ENCODE data around the gene CCSAP. TPM values are rescaled to one million over a fixed set of nuclear protein-coding genes. Genes with fewer than 3 reads are reported as not detected.

CCSAP gene
- total and polyA plus RNA-seq, 2 of the 13 experiments (the other 11 are each of a cell fraction or from before 2014, with no cell fraction given): 3.7 to 9.0 TPM

DNA sequence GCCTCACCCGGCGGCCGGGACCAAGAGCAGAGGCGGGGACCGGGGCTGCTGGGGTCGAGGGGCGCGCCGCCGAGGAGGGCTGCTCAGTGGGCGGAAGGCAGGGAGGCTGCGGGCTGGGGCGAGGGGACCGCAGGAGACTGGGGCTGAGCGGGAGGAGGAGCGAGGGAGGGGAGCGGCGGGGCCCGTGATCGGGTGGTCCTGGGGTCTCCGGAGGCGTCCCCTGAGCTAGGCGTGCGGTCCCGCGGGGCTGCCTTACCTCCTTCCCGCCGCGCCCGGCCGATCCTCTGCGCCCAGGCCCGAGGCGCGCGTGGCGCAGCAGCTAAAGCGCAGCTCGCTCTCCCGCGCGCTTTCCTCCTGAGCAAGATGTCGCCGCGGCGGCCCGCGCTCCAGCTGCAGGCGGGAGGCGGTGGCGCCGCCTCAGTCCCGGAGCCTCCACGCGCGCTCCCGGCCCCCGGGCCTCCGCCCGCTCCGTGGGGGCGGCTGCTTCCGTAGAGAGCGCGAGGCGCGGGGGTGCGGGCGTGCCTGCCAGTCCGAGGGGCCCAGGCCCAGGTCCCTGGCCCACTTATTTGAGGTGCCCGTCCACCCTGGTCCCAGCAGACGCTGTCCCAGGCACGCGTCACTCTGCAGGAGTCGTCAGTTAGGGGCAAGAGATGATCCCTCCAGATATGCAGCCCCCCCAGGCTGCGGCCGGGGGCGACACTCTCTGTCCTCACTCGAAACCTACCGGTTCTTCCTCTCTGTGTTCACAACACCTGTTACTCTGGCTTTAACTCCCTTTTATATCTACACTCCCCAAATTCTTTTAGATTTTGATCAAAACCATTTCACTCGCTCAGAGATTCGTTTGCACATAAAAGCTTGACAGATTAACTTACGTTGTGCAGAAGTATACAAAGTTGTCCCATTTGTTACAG, at the start of gene CCSAP (continued):
- peak; percentile 16; the same call in 1 of the 2 replicates for TF ChIP-seq ZFP41 (CRISPR knock-in tag; IDR thresholded peaks at IDR 0.05; ENCODE audit: borderline replicate concordance)
- 0 out of 2 replicates have a peak, but pooled peaks have one; percentile 22 for TF ChIP-seq ARNTL (CRISPR knock-in tag; IDR thresholded peaks at IDR 0.05)
- peak; percentile 9 for TF ChIP-seq CBX1 (IDR thresholded peaks at IDR 0.05; ENCODE audit: low read depth)
- TF ChIP-seq SIN3A (IDR thresholded peaks at IDR 0.05; ENCODE audit: borderline replicate concordance, low read depth, low read length): no peak
- peak; percentile 36; the same call in 1 of the 2 replicates for TF ChIP-seq ZBTB14 (CRISPR knock-in tag; IDR thresholded peaks at IDR 0.05)
- TF ChIP-seq, protein P1, sequence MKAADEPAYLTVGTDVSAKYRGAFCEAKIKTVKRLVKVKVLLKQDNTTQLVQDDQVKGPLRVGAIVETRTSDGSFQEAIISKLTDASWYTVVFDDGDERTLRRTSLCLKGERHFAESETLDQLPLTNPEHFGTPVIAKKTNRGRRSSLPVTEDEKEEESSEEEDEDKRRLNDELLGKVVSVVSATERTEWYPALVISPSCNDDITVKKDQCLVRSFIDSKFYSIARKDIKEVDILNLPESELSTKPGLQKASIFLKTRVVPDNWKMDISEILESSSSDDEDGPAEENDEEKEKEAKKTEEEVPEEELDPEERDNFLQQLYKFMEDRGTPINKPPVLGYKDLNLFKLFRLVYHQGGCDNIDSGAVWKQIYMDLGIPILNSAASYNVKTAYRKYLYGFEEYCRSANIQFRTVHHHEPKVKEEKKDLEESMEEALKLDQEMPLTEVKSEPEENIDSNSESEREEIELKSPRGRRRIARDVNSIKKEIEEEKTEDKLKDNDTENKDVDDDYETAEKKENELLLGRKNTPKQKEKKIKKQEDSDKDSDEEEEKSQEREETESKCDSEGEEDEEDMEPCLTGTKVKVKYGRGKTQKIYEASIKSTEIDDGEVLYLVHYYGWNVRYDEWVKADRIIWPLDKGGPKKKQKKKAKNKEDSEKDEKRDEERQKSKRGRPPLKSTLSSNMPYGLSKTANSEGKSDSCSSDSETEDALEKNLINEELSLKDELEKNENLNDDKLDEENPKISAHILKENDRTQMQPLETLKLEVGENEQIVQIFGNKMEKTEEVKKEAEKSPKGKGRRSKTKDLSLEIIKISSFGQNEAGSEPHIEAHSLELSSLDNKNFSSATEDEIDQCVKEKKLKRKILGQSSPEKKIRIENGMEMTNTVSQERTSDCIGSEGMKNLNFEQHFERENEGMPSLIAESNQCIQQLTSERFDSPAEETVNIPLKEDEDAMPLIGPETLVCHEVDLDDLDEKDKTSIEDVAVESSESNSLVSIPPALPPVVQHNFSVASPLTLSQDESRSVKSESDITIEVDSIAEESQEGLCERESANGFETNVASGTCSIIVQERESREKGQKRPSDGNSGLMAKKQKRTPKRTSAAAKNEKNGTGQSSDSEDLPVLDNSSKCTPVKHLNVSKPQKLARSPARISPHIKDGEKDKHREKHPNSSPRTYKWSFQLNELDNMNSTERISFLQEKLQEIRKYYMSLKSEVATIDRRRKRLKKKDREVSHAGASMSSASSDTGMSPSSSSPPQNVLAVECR (CRISPR knock-in tag; IDR thresholded peaks at IDR 0.05; ENCODE audit: borderline replicate concordance): peak; percentile 68; the same call in 1 of the 2 replicates
- no peak for TF ChIP-seq NONO (IDR thresholded peaks at IDR 0.05)
- 0 out of 2 replicates have a peak, but pooled peaks have one; percentile 9 for TF ChIP-seq NONO (CRISPR knock-in tag; conservative IDR thresholded peaks at IDR 0.05)
- peak; percentile 68 for TF ChIP-seq UBTF (CRISPR knock-in tag; IDR thresholded peaks at IDR 0.05)
- TF ChIP-seq SP140L (CRISPR knock-in tag; IDR thresholded peaks at IDR 0.05; ENCODE audit: borderline replicate concordance): 0 out of 2 replicates have a peak, but pooled peaks have one; percentile 37
- 0 out of 2 replicates have a peak, but pooled peaks have one; percentile 21 for TF ChIP-seq SIX1 (CRISPR knock-in tag; IDR thresholded peaks at IDR 0.05; ENCODE audit: borderline replicate concordance)
- TF ChIP-seq POLR2A (IDR thresholded peaks at IDR 0.05; ENCODE audit: insufficient read depth in 1 of 2, low read depth in 2 of 2, low read length in 2 of 2): peak; percentile 52 to 84
- TF ChIP-seq, protein P2, sequence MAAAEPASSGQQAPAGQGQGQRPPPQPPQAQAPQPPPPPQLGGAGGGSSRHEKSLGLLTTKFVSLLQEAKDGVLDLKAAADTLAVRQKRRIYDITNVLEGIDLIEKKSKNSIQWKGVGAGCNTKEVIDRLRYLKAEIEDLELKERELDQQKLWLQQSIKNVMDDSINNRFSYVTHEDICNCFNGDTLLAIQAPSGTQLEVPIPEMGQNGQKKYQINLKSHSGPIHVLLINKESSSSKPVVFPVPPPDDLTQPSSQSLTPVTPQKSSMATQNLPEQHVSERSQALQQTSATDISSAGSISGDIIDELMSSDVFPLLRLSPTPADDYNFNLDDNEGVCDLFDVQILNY (CRISPR knock-in tag; conservative IDR thresholded peaks at IDR 0.05): peak; percentile 51; the same call in 1 of the 2 replicates
- peak; percentile 48; the same call in 1 of the 2 replicates for TF ChIP-seq ZNF710 (CRISPR knock-in tag; IDR thresholded peaks at IDR 0.05; ENCODE audit: borderline replicate concordance)
- TF ChIP-seq ATF5 (CRISPR knock-in tag; IDR thresholded peaks at IDR 0.05; ENCODE audit: low read depth): 0 out of 2 replicates have a peak, but pooled peaks have one; percentile 52
